Trophoblast cell (in vitro differentiated cells and primary cell): ENCODE measurements around the gene ZNF438.

Experiments
- DNase-seq, 2 donors: peaks; one replicate each; pipeline ENCODE4 v3.0.0-alpha.2; 2016
- H2AFZ ChIP-seq: 2 replicates; pipeline ENCODE4 v1.6.1; 2013; ENCODE audit warnings: low read length, moderate library complexity, mild to moderate bottlenecking; ENCODE audit not compliant: insufficient read depth, poor library complexity
- H2AK5ac ChIP-seq: 2 replicates; pipeline ENCODE4 v1.6.1; 2013; ENCODE audit warnings: mild to moderate bottlenecking, low read length
- H2BK120ac ChIP-seq: 2 replicates; pipeline ENCODE4 v1.6.1; 2013; ENCODE audit warnings: low read length, mild to moderate bottlenecking, moderate library complexity; ENCODE audit not compliant: insufficient read depth, poor library complexity
- H2BK12ac ChIP-seq: 2 replicates; pipeline ENCODE4 v1.6.1; 2013; ENCODE audit warnings: mild to moderate bottlenecking, low read length, moderate library complexity
- H2BK5ac ChIP-seq: 2 replicates; pipeline ENCODE4 v1.6.1; 2013; ENCODE audit warnings: low read length, low read depth, moderate library complexity, mild to moderate bottlenecking; ENCODE audit not compliant: poor library complexity
- H3K14ac ChIP-seq: 2 replicates; pipeline ENCODE4 v1.6.1; 2013; ENCODE audit warnings: mild to moderate bottlenecking, low read length
- H3K18ac ChIP-seq: 2 replicates; pipeline ENCODE4 v1.6.1; 2013; ENCODE audit warnings: mild to moderate bottlenecking, low read length
- H3K23ac ChIP-seq: 2 replicates; pipeline ENCODE4 v1.6.1; 2013; ENCODE audit warnings: low read length
- H3K27ac ChIP-seq: 2 replicates; pipeline ENCODE4 v1.5.1; 2013; ENCODE audit warnings: low read depth, mild to moderate bottlenecking, inconsistent platforms, low read length, moderate library complexity
- H3K27me3 ChIP-seq: 2 replicates; pipeline ENCODE4 v1.6.1; 2013; ENCODE audit warnings: inconsistent platforms, mild to moderate bottlenecking, low read length, moderate library complexity; ENCODE audit not compliant: insufficient read depth
- H3K36me3 ChIP-seq, 2 experiments: 1 replicate in 1 of 2; 2 replicates in 1 of 2; pipeline ENCODE4 v1.6.1; 2013; ENCODE audit warnings: low read length in 2 of 2, mild to moderate bottlenecking in 2 of 2, moderate library complexity in 1 of 2; ENCODE audit not compliant: insufficient read depth in 2 of 2, control insufficient read depth in 1 of 2
- H3K4ac ChIP-seq: 2 replicates; pipeline ENCODE4 v1.6.1; 2013; ENCODE audit warnings: low read depth, mild to moderate bottlenecking, low read length, moderate library complexity
- H3K4me1 ChIP-seq, 2 experiments: 1 replicate in 1 of 2; 2 replicates in 1 of 2; pipeline ENCODE4 v1.6.1; 2013; ENCODE audit warnings: low read length in 2 of 2, mild to moderate bottlenecking in 2 of 2, moderate library complexity in 1 of 2; ENCODE audit not compliant: insufficient read depth in 2 of 2, control insufficient read depth in 1 of 2
- H3K4me2 ChIP-seq: 2 replicates; pipeline ENCODE4 v1.6.1; 2013; ENCODE audit warnings: inconsistent platforms, mild to moderate bottlenecking, low read length, moderate library complexity
- H3K4me3 ChIP-seq: 2 replicates; pipeline ENCODE4 v1.5.1; 2013; ENCODE audit warnings: mild to moderate bottlenecking, low read depth, low read length, inconsistent platforms
- H3K79me1 ChIP-seq: one replicate; pipeline ENCODE4 v1.6.1; 2013; ENCODE audit warnings: low read length
- H3K79me2 ChIP-seq: 2 replicates; pipeline ENCODE4 v1.6.1; 2013; ENCODE audit warnings: low read length, mild to moderate bottlenecking; ENCODE audit not compliant: control insufficient read depth, insufficient read depth, poor library complexity
- H3K9ac ChIP-seq: 2 replicates; pipeline ENCODE4 v1.6.1; 2013; ENCODE audit warnings: mild to moderate bottlenecking, low read length
- H3K9me3 ChIP-seq: 2 replicates; pipeline ENCODE4 v1.6.1; 2013; ENCODE audit warnings: low read depth, mild to moderate bottlenecking, control low read depth, inconsistent platforms, low read length; ENCODE audit not compliant: insufficient read depth
- H4K12ac ChIP-seq: 2 replicates; pipeline ENCODE4 v1.6.1; 2013; ENCODE audit warnings: low read depth, mild to moderate bottlenecking, low read length, moderate library complexity
- H4K8ac ChIP-seq: 2 replicates; pipeline ENCODE4 v1.6.1; 2013; ENCODE audit warnings: low read depth, mild to moderate bottlenecking, low read length, moderate library complexity
- H4K91ac ChIP-seq: one replicate; pipeline ENCODE4 v1.6.1; 2013; ENCODE audit warnings: low read depth, mild to moderate bottlenecking, low read length, moderate library complexity
- WGBS: extraction: QIAGEN DNeasy Blood & Tissue Kit; methylation state at CpG from one replicate; pipeline ENCODE4 v1.1.7; 2013; ENCODE audit warnings: missing lambda C conversion rate; ENCODE audit not compliant: insufficient read length, insufficient coverage; ENCODE audit errors: extremely low coverage; 5-methylcytosine and 5-hydroxymethylcytosine counted together

Gene ZNF438

GRCh38 chr10:30995081-30995770 lies 36.4 kb downstream of the ZNF438 start:
- H3K79me1 ChIP-seq: no peaks in the 10 kb centered on the region
- peaks cover 3% of the 10 kb centered on the region for H3K9me3 ChIP-seq
- no peaks in the 10 kb centered on the region for H3K27me3 ChIP-seq
- H3K14ac ChIP-seq: no peak overlapping the region
- no peaks in the 10 kb centered on the region for H3K79me2 ChIP-seq
- no peak overlapping the region for H3K18ac ChIP-seq
- H3K4me2 ChIP-seq: no peak overlapping the region
- H3K27ac ChIP-seq: no peak overlapping the region
- H3K23ac ChIP-seq: no peak overlapping the region
- no peak overlapping the region for H2BK12ac ChIP-seq
- H3K9ac ChIP-seq: no peak overlapping the region
- no peak overlapping the region for H2BK120ac ChIP-seq
- H3K4me3 ChIP-seq: no peak overlapping the region
- H2BK5ac ChIP-seq: no peak overlapping the region
- no peaks in the 10 kb centered on the region for H3K36me3 ChIP-seq
- H4K12ac ChIP-seq: no peak overlapping the region
- WGBS: no CpG with 5 or more reads among the region's 3 CpGs
- no peak overlapping the region for H4K8ac ChIP-seq
- H2AK5ac ChIP-seq: no peak overlapping the region
- no peak overlapping the region for H4K91ac ChIP-seq
- DNase-seq: no peak
- no peaks in the 10 kb centered on the region for H3K4me1 ChIP-seq
- no peak overlapping the region for H3K4ac ChIP-seq
- no peak overlapping the region for H2AFZ ChIP-seq

- no peak overlapping the region for H4K12ac ChIP-seq
- H3K27me3 ChIP-seq: no peaks in the 10 kb centered on the region
- no peaks in the 10 kb centered on the region for H3K79me2 ChIP-seq
- H2BK120ac ChIP-seq: no peak overlapping the region
- H4K91ac ChIP-seq: no peak overlapping the region
- H3K14ac ChIP-seq: no peak overlapping the region
- no peak overlapping the region for H3K27ac ChIP-seq
- no peaks in the 10 kb centered on the region for H3K4me1 ChIP-seq
- H2BK5ac ChIP-seq: no peak overlapping the region
- no peak overlapping the region for H3K4me2 ChIP-seq
- no peaks in the 10 kb centered on the region for H3K79me1 ChIP-seq
- no peak overlapping the region for H3K23ac ChIP-seq
- peak in 1 of 2 donors; percentile 69 for DNase-seq
- no peak overlapping the region for H3K4ac ChIP-seq
- H3K4me3 ChIP-seq: no peak overlapping the region
- H2AK5ac ChIP-seq: no peak overlapping the region
- H2AFZ ChIP-seq: no peak overlapping the region
- no peak overlapping the region for H3K18ac ChIP-seq
- H4K8ac ChIP-seq: no peak overlapping the region
- no CpG with 5 or more reads among the region's 1 CpG for WGBS
- H3K36me3 ChIP-seq: no peaks in the 10 kb centered on the region
- H3K9me3 ChIP-seq: peaks cover 3% of the 10 kb centered on the region
- no peak overlapping the region for H2BK12ac ChIP-seq
- H3K9ac ChIP-seq: no peak overlapping the region
Observed at GRCh38 chr10:30993155-30993554, 38.5 kb downstream of the ZNF438 start.

DNA sequence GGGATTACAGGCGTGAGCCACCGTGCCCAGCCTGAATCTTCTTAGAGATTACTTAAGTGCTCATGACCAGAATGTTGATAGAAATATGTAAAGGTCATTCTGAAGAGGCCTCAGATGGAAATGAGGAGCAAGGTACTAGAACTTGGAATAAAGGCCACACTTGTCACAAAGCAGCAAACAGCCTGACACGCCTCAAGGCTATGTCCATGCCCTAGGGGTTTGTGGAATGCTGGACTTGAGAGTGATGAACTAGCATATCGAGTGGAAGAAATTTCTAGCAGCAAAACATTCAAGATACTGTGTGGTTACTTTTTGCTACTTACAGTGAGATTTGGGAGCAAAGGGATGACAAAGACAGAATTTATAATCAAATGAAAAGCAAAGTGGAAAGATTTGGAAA lies 39.0 kb downstream of the ZNF438 start:
- Histone ChIP-seq H3K9ac (no peak overlapping the region), H2BK12ac (no peak overlapping the region), H2BK120ac (no peak overlapping the region), H3K9me3 (peaks cover 3% of the 10 kb centered on the region), H2AFZ (no peak overlapping the region), H3K18ac (no peak overlapping the region), H3K36me3 (no peaks in the 10 kb centered on the region), H3K14ac (no peak overlapping the region), H3K4me2 (no peak overlapping the region), H3K4ac (no peak overlapping the region), H4K91ac (no peak overlapping the region), H3K79me1 (no peaks in the 10 kb centered on the region), H3K4me1 (no peaks in the 10 kb centered on the region), H3K79me2 (no peaks in the 10 kb centered on the region), H3K4me3 (no peak overlapping the region), H4K8ac (no peak overlapping the region), H2BK5ac (no peak overlapping the region), H3K27me3 (no peaks in the 10 kb centered on the region), H2AK5ac (no peak overlapping the region), H3K23ac (no peak overlapping the region), H4K12ac (no peak overlapping the region), H3K27ac (no peak overlapping the region)
- peak; percentile 80 to 94 for DNase-seq
- no CpG with 5 or more reads among the region's 4 CpGs for WGBS

GRCh38 chr10:30991647-30992011 lies 40.0 kb downstream of the ZNF438 start:
- no peak overlapping the region for H3K4ac ChIP-seq
- no peak overlapping the region for H3K4me2 ChIP-seq
- H4K12ac ChIP-seq: no peak overlapping the region
- no peaks in the 10 kb centered on the region for H3K36me3 ChIP-seq
- H3K9ac ChIP-seq: no peak overlapping the region
- H3K9me3 ChIP-seq: peaks cover 3% of the 10 kb centered on the region
- H3K23ac ChIP-seq: no peak overlapping the region
- no peak overlapping the region for H3K14ac ChIP-seq
- H3K79me2 ChIP-seq: no peaks in the 10 kb centered on the region
- no peak overlapping the region for H2BK12ac ChIP-seq
- no peak overlapping the region for H3K18ac ChIP-seq
- no CpG with 5 or more reads among the region's 1 CpG for WGBS
- no peaks in the 10 kb centered on the region for H3K79me1 ChIP-seq
- H3K27ac ChIP-seq: no peak overlapping the region
- no peak for DNase-seq
- no peak overlapping the region for H4K91ac ChIP-seq
- H2BK120ac ChIP-seq: no peak overlapping the region
- no peaks in the 10 kb centered on the region for H3K27me3 ChIP-seq
- no peak overlapping the region for H3K4me3 ChIP-seq
- H3K4me1 ChIP-seq: no peaks in the 10 kb centered on the region
- no peak overlapping the region for H2AFZ ChIP-seq
- no peak overlapping the region for H2BK5ac ChIP-seq
- no peak overlapping the region for H2AK5ac ChIP-seq
- no peak overlapping the region for H4K8ac ChIP-seq
